Epidermal melanocyte (primary cell): ENCODE measurements around the gene IL4I1.

Source experiments
- DNase-seq: peaks from one replicate; pipeline ENCODE4 v3.0.0; 2011; ENCODE audit warnings: low spot score; ENCODE audit not compliant: insufficient read length

The IL4I1 gene

DNA sequence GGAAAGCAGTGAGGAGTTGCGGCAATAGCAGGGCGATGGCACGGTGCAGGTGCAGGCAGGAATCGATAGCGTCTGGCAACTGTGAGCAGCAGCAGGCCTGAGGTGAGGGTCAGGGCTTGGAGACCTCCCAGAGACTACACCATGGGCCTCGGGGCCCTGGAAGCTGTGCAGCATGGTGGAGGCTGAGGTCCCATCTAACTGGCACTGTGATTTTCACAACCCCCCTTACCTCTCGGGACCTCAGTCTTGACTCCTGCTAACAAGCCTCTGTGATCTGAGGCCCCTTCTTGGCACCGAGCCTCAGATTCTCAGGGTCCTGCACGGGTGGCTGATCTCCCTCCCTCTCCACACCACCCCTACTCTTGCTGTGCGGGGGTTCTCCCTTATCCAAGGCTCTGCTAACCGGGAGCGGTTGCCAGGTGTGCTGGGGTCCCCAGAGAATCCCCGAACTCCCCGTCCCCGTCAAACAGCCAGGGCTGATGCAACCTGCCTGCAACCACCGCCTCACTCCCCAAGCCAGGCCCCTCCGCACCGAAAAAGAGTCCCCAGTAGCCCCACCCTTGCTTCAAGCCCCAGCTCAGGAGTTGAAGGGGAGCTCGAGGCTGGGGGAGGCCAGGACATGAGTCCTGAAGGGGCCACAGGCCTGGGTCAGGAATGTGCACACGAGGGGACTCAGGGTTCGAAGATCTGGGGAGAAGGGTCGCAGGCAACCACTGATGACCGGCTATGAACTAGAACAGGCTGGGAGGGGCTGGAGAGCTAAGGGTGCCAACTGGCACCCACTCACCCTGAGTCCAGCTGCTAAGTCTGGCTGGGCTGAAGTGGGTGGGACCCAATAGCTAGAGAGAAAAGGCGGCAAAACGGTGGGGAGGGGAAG, 27.6 kb upstream of the IL4I1 start:
- no peak for DNase-seq

GRCh38 chr19:49923055-49924003, 26.6 kb upstream of the IL4I1 start:
- DNase-seq = no peak

DNA sequence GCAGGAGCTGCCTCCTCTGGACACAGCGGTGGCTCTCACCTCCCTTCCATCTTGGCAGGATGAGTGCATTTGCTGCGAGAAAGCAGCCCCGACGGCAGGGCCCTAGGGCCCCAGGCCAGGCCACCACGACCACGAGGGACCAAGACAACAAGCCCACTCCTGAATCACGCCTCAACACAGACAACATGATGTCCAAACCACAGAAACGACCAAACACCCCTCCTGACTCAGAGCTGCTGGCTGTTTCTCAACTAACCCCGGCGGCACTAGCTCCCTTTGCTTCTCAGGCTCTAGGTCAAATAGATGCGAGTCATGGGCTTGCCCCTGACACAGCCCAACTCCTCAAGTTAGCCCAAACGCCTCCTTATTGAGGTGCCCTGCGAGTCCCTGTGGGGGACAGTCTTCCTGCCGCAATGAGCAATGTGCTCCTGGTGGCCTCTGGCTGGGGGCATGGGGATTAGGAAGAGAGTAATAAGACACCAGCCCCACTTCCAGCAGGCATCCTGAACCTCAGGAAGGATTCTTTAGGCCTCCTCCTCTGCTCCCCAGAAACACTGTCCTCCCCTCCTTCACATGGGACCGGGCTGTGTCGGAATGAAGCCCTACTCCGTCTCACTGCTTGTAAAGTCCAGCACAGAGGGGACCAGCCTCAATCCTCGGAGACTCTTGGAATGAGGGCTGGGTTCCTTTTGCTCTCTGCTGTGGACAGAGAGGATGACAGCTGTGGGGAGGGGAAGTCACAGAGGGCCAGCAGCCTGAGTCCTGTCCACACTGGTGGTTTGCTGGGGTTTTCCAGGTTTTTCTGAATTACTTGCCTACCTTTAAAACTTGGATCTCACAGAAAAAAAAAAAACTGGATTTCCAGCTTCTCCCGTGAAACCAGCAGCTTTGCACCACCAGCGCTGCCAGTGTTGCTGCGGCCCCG, 25.4 kb upstream of the IL4I1 start:
- DNase-seq = no peak

GRCh38 chr19:49920624-49921363, 24.1 kb upstream of the IL4I1 start:
- DNase-seq = no peak

DNA sequence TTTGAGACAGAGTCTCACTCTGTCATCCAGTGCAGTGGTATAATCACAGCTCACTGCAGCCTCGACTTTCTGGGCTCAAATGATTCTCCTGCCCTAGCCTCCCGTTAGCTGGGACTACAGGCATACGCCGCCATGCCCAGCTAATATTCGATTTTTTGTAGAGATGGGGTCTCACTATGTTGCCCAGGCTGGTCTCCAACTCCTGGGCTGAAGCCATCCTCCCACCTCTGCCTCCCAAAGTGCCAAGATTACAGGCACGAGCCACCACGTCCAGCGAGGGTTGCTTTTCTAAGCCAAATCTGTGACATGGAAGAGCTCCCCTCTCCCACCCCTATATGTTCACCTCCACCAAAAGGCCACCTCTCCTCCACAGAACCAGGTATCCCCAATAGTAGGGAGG, 21.4 kb upstream of the IL4I1 start:
- no peak for DNase-seq

- no peak for DNase-seq
Measured at GRCh38 chr19:49916839-49917733, 20.4 kb upstream of the IL4I1 start.

DNA sequence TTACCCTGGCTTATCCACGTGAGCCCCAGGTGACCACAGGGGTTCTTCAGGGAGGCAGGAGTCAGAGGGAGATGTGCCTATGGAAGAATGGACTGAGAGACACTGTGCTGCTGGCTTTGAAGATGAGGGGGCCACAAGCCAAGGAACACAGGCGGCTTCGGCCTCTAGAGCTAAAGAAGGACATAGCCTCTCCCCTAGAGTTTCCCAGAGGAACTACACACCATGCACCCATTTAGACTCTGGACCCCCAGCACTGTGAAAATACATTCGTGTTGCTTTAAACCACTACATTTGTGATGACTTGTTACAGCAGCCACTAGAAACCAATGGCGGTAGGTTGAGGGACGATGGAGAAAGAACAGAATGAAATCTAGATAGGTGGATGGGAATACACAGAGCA, 18.6 kb upstream of the IL4I1 start:
- no peak for DNase-seq

GRCh38 chr19:49913720-49914119, 17.0 kb upstream of the IL4I1 start:
- no peak for DNase-seq

- no peak for DNase-seq
Measured at GRCh38 chr19:49912965-49913685, 16.4 kb upstream of the IL4I1 start.

- no peak for DNase-seq
Measured at GRCh38 chr19:49911381-49912145, 14.9 kb upstream of the IL4I1 start.

DNA sequence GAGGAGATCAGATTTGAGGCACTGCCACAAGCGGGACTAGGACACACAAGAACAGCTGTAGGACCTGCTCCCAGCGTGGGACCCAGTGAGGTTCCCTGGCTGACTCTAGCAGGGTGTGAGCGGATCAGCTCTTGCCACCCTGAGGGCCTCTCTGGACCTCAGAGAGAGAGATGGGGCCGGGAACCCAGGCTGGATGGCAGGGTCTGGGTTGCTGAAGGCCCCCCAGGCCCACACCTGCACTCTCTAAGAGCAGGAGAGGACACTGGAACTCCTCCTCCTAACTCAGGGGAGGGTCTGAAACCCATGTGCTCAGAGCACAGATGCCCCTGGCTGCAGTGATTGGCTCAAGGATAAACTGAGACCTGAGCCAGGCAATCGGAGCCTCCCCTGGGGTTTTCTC, 13.5 kb upstream of the IL4I1 start:
- no peak for DNase-seq

- DNase-seq = no peak
Measured at GRCh38 chr19:49908480-49909420, 12.1 kb upstream of the IL4I1 start.

- no peak for DNase-seq
Measured at GRCh38 chr19:49907745-49908446, 11.2 kb upstream of the IL4I1 start.

- DNase-seq = no peak
Measured at GRCh38 chr19:49906879-49907564, 10.3 kb upstream of the IL4I1 start.

GRCh38 chr19:49904136-49904535, 7.4 kb upstream of the IL4I1 start:
- no peak for DNase-seq
